WTC11 (cell line): ENCODE measurements around the gene CACNA2D1. TPM values are rescaled to one million over a fixed set of nuclear protein-coding genes. Genes with fewer than 3 reads are reported as not detected.

Source experiments
- ATAC-seq: fragments of 200-7000 bp; cut with Tn5 transposase; 2 replicates; pipeline ENCODE4 v1.10.0; 2021; ENCODE audit warnings: mild to moderate bottlenecking, moderate library complexity
- CTCF ChIA-PET: fragments of 300-600 bp; sonication (Branson Sonifier 250); formaldehyde crosslinking; loops from one replicate; lab custom pipeline; 2021; ENCODE audit warnings: antibody characterized with exemption; lab: Charles Lee
- POLR2A ChIA-PET: fragments of 350-600 bp; sonication (Branson Sonifier 250); formaldehyde crosslinking; loops from one replicate; lab custom pipeline; 2021; ENCODE audit warnings: antibody characterized with exemption; lab: Charles Lee
- DNase-seq: peaks from one replicate; pipeline ENCODE4 v3.0.0; 2021; ENCODE audit warnings: low spot score
- H3K27ac Mint-ChIP-seq: 2 replicates; pipeline ENCODE4 v1.8.0; 2021; ENCODE audit warnings: mixed read lengths
- H3K27me3 Mint-ChIP-seq: 2 replicates; pipeline ENCODE4 v1.8.0; 2021; ENCODE audit warnings: low read depth, mild to moderate bottlenecking, moderate library complexity, mixed read lengths
- H3K36me3 Mint-ChIP-seq: 2 replicates; pipeline ENCODE4 v1.8.0; 2021; ENCODE audit warnings: mixed read lengths
- H3K4me1 Mint-ChIP-seq: 2 replicates; pipeline ENCODE4 v1.8.0; 2022; ENCODE audit warnings: mixed read lengths
- H3K4me3 Mint-ChIP-seq: 2 replicates; pipeline ENCODE4 v1.8.0; 2021; ENCODE audit warnings: mild to moderate bottlenecking, moderate library complexity, mixed read lengths
- H3K9me3 Mint-ChIP-seq: 2 replicates; pipeline ENCODE4 v1.8.0; 2021; ENCODE audit warnings: mixed read lengths
- AFF4 ChIP-seq: sonication (generic); formaldehyde crosslinking; IDR thresholded peaks from 2 replicates; pipeline ENCODE4 v1.8.1; 2023; ENCODE audit warnings: mild to moderate bottlenecking, missing genetic modification reagents, borderline replicate concordance
- CTCF ChIP-seq: fragments of 200-600 bp; IDR thresholded peaks from 2 replicates; pipeline ENCODE4 v1.8.0; 2022; ENCODE audit warnings: antibody characterized with exemption
- ETV6 ChIP-seq: sonication (generic); formaldehyde crosslinking; IDR thresholded peaks from 2 replicates; pipeline ENCODE4 v1.8.1; 2022; ENCODE audit warnings: mild to moderate bottlenecking, missing genetic modification reagents
- FOXJ3 ChIP-seq: sonication (generic); formaldehyde crosslinking; IDR thresholded peaks from 2 replicates; pipeline ENCODE4 v1.9.0; 2021; ENCODE audit warnings: missing genetic modification reagents, mild to moderate bottlenecking, borderline replicate concordance
- GABPB1 ChIP-seq: sonication (generic); formaldehyde crosslinking; IDR thresholded peaks from 2 replicates; pipeline ENCODE4 v1.8.1; 2023; ENCODE audit warnings: mild to moderate bottlenecking, missing genetic modification reagents
- NFYB ChIP-seq: sonication (generic); formaldehyde crosslinking; conservative IDR thresholded peaks from 2 replicates; pipeline ENCODE4 v1.8.0; 2022; ENCODE audit warnings: low read depth, missing genetic modification reagents
- NR2C2 ChIP-seq: sonication (generic); formaldehyde crosslinking; IDR thresholded peaks from 2 replicates; pipeline ENCODE4 v1.8.0; 2022; ENCODE audit warnings: mild to moderate bottlenecking, missing genetic modification reagents
- NR3C1 ChIP-seq: sonication (generic); formaldehyde crosslinking; conservative IDR thresholded peaks from 2 replicates; pipeline ENCODE4 v1.8.1; 2023; ENCODE audit warnings: low read depth, mild to moderate bottlenecking, missing genetic modification reagents
- OVOL2 ChIP-seq: fragments of 250-450 bp; sonication (Bioruptor Pico); IDR thresholded peaks from 2 replicates; pipeline ENCODE4 v1.9.0; 2021; ENCODE audit warnings: mild to moderate bottlenecking, borderline replicate concordance
- USF1 ChIP-seq: sonication (generic); formaldehyde crosslinking; IDR thresholded peaks from 2 replicates; pipeline ENCODE4 v1.8.0; 2022; ENCODE audit warnings: mild to moderate bottlenecking, missing genetic modification reagents
- ZNF219 ChIP-seq: sonication (generic); formaldehyde crosslinking; IDR thresholded peaks from 2 replicates; pipeline ENCODE4 v1.8.0; 2023; ENCODE audit warnings: missing genetic modification reagents, mild to moderate bottlenecking, borderline replicate concordance
- ZNF281 ChIP-seq: sonication (generic); formaldehyde crosslinking; IDR thresholded peaks from 2 replicates; pipeline ENCODE4 v1.8.0; 2023; ENCODE audit warnings: mild to moderate bottlenecking, missing genetic modification reagents
- ZNF416 ChIP-seq: fragments of 250-450 bp; sonication (Bioruptor Pico); IDR thresholded peaks from 2 replicates; pipeline ENCODE4 v1.9.0; 2021; ENCODE audit warnings: mild to moderate bottlenecking, inconsistent platforms
- ZNF423 ChIP-seq: fragments of 250-450 bp; sonication (Bioruptor Pico); IDR thresholded peaks from 2 replicates; pipeline ENCODE4 v2.1.2; 2022; ENCODE audit warnings: mild to moderate bottlenecking, moderate library complexity
- ZNF532 ChIP-seq: fragments of 250-450 bp; sonication (Bioruptor Pico); IDR thresholded peaks from 2 replicates; pipeline ENCODE4 v1.9.0; 2021; ENCODE audit warnings: mild to moderate bottlenecking, borderline replicate concordance
- ZSCAN18 ChIP-seq: fragments of 250-450 bp; sonication (Bioruptor Pico); IDR thresholded peaks from 2 replicates; pipeline ENCODE4 v2.1.2; 2022; ENCODE audit warnings: mild to moderate bottlenecking, moderate library complexity
- total RNA-seq: library from RNA; stranded (reverse); gene quantifications from 3 replicates; pipeline ENCODE4 v1.2.3, GENCODE V29; 2021

CACNA2D1 gene
- total RNA-seq, 1 experiment from 2014 or later: 33.3 TPM

GRCh38 chr7:82257118-82257695, 186.4 kb downstream of the CACNA2D1 start:
- peaks cover under 1% of the 10 kb centered on the region; the same call in 1 of the 2 replicates for H3K9me3 Mint-ChIP-seq
- DNase-seq: no peak
- TF ChIP-seq GABPB1 (CRISPR knock-in tag): no peak
- TF ChIP-seq USF1 (CRISPR knock-in tag): no peak
- TF ChIP-seq, all 79 proteins: peak for 0
- Mint-ChIP-seq H3K4me3 (no peak overlapping the region), H3K27ac (no peak overlapping the region), H3K27me3 (no peaks in the 10 kb centered on the region), H3K4me1 (peaks cover 3% of the 10 kb centered on the region; the same call in 1 of the 2 replicates), H3K36me3 (no peaks in the 10 kb centered on the region)
- no peak for ATAC-seq
- POLR2A ChIA-PET: no interaction called here
- CTCF ChIA-PET: interaction anchor here (1.8 kb wide), 1 partner anchor 9 kb away, joined by 7 read pairs; no protein-coding TSS in a partner anchor

- TF ChIP-seq GABPB1 (CRISPR knock-in tag) (no peak), ETV6 (CRISPR knock-in tag) (no peak), NR3C1 (CRISPR knock-in tag) (no peak), ZNF416 (CRISPR knock-in tag) (no peak)
- no peak for ATAC-seq
- no peaks in the 10 kb centered on the region for H3K27me3 Mint-ChIP-seq
- no peak overlapping the region for H3K27ac Mint-ChIP-seq
- H3K4me3 Mint-ChIP-seq: no peak overlapping the region
- H3K4me1 Mint-ChIP-seq: peaks cover 3% of the 10 kb centered on the region; the same call in 1 of the 2 replicates
- H3K36me3 Mint-ChIP-seq: no peaks in the 10 kb centered on the region
- no peaks in the 10 kb centered on the region for H3K9me3 Mint-ChIP-seq
- CTCF ChIA-PET: no interaction called here
- DNase-seq: no peak
- POLR2A ChIA-PET: no interaction called here
Observed at GRCh38 chr7:82255706-82256105, 187.9 kb downstream of the CACNA2D1 start.

GRCh38 chr7:82250598-82250997, 193.0 kb downstream of the CACNA2D1 start:
- Mint-ChIP-seq H3K4me1 (peaks cover 7% of the 10 kb centered on the region; the same call in 1 of the 2 replicates), H3K4me3 (no peak overlapping the region), H3K27me3 (no peaks in the 10 kb centered on the region), H3K27ac (no peak overlapping the region), H3K9me3 (no peaks in the 10 kb centered on the region), H3K36me3 (no peaks in the 10 kb centered on the region)
- ATAC-seq: no peak
- DNase-seq: no peak
- POLR2A ChIA-PET: no interaction called here
- CTCF ChIA-PET: no interaction called here
- TF ChIP-seq NFYB (CRISPR knock-in tag) (no peak), OVOL2 (CRISPR knock-in tag) (no peak), FOXJ3 (CRISPR knock-in tag) (no peak), NR2C2 (no peak), ZSCAN18 (CRISPR knock-in tag) (no peak), ZNF281 (CRISPR knock-in tag) (no peak), ZNF219 (CRISPR knock-in tag) (no peak), AFF4 (no peak), ZNF423 (no peak), ZNF532 (no peak), CTCF (no peak)
